Stimulated activated CD8-positive, alpha-beta memory T cell treated with anti-CD3 and anti-CD28 coated beads, Interleukin-12 subunit alpha, Interleukin-12 subunit beta, amount 100 ng/mL, for 24 hours (primary cell): ENCODE measurements around the gene ENAM.
"Not testable (repeated sequence)": the region's sequence is repeated elsewhere in the genome, so short reads cannot be mapped to it uniquely, and the experiment has no call there.

Source experiments
- DNase-seq: peaks from one replicate; pipeline ENCODE4 v3.0.0-alpha.2; 2020; ENCODE audit errors: extremely low read depth

The ENAM gene

DNA sequence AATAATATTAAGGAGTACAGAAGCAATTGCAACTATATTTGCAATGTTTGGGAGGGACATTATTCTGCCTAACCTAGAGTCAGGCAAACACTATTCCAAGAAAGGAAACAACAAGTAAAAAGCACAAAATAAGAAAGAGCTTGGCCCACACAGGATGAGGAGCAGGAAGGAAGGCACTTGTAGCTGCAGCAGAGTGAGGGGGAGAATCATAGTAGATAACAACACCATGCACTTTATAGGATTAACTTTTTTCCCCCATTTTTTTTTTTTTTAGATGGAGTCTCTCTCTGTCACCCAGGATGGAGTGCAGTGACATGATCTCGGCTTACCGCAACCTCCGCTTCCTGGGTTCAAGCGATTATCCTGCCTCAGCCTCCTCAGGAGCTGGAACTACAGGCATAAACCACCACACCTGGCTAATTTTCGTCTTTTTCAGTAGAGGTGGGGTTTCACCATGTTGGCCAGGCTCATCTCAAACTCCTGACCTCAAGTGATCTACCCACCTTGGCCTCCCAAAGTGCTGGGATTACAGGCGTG is 48.1 kb downstream of the ENAM start:
- DNase-seq = no peak

GRCh38 chr4:70678383-70678999 is 49.9 kb downstream of the ENAM start:
- DNase-seq = no peak

- DNase-seq = no peak
Measured at GRCh38 chr4:70680934-70681333, 52.4 kb downstream of the ENAM start.

DNA sequence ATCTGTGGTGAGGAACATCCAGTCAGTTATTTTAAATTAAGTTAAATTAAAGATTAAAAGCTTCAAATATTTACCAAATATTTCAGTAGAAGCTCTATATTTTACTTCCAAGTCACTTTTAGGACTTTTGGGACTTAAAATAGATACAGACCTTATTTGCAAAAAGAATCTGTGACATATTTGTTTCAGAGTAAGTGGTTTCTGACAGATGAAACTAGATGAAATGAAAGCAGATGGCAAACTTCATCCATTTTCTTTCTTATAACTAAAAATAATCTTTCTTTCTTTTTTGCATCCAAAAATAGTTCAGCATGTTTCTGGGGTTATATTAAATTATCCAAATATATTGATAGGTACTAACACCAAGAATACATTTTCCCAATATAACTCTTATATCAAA is 53.2 kb downstream of the ENAM start:
- no peak for DNase-seq

GRCh38 chr4:70682142-70682541 is 53.6 kb downstream of the ENAM start:
- DNase-seq = not testable (repeated sequence)

DNA sequence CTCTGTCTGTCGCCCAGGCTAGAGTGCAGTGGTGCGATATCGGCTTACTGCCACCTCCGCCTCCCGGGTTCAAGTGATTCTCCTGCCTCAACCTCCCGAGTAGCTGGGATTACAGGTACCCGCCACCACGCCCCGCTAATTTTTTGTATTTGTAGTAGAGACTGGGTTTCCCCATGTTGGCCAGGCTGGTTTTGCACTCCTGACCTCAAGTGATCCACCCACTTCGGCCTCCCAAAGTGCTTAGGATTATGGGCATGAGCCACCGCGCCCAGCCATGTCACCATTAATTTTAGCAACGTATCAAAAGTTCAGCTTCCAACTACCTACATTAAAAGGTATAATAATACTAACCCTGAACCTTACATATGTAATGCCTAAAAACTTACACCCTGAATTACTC is 58.8 kb downstream of the ENAM start:
- no peak for DNase-seq

- peak; percentile 83 for DNase-seq
Measured at GRCh38 chr4:70687821-70688794, 59.6 kb downstream of the ENAM start, which contains the start of gene UTP3. UTP3 (plus strand) TSS chr4:70688532; CDS start chr4:70688678, 146 bp downstream.

DNA sequence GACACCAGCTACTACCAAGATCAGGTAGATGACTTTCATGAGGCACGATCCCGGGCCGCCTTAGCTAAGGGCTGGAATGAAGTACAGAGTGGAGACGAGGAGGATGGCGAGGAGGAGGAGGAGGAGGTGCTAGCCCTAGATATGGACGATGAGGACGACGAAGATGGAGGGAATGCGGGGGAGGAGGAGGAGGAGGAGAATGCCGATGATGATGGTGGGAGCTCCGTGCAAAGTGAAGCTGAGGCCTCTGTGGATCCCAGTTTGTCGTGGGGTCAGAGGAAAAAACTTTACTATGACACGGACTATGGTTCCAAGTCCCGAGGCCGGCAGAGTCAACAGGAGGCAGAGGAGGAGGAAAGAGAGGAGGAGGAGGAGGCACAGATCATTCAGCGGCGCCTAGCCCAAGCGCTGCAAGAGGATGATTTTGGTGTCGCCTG is 60.3 kb downstream of the ENAM start:
- no peak for DNase-seq

DNA sequence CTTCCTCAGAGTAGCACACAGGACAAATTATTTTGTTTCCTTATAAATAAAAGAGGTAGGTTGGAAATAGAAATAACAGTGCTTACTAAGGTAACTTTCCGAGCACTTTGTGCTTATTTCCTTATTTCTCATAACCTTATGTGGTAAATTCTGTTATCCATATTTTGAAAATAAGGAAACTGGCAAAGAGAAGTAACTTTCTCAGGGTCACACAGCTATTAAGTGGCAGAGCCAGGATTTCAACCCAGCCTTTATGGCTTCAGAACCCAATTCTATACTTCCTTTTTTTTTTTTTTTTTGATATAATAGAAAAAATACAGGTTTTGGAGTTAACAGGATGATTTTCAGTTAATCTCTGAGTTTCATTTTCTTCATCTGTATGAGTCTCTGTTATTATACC is 63.1 kb downstream of the ENAM start:
- DNase-seq = no peak

DNA sequence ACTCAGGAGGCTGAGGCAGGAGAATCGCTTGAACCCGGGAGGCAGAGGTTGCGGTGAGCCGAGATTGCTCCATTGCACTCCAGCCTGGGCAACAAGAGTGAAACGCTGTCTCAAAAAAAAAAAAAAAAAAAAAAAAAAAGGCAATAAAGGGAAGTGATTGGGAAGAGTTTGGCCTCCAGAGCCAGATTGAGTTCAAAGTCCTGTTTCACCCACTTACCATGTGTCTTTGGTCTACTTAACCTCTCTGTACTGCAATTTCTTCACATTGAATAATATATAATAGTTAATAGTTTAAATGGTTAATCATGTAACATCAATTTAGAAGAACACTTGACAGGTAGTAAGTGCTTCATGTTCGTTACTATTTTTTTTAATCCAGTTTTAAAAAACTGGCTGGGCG is 66.1 kb downstream of the ENAM start:
- DNase-seq = not testable (repeated sequence)
